H9 (cell line): Measurements from ENCODE around the gene EEF1AKMT2. TPM values are rescaled to one million over a fixed set of nuclear protein-coding genes. Genes with fewer than 3 reads are reported as not detected.

ENCODE experiments used
- DNase-seq: peaks from one replicate; pipeline ENCODE4 v3.0.0-alpha.2; 2017
- H2AFZ ChIP-seq: one replicate; pipeline ENCODE4 v1.6.1; 2013; ENCODE audit warnings: mild to moderate bottlenecking, low read length, control low read depth, moderate library complexity
- H2AK5ac ChIP-seq: 2 replicates; pipeline ENCODE4 v1.6.1; 2013; ENCODE audit warnings: low read length, control low read depth, mixed read lengths; ENCODE audit not compliant: insufficient read length
- H2BK120ac ChIP-seq: one replicate; pipeline ENCODE4 v1.6.1; 2013; ENCODE audit warnings: low read depth, mild to moderate bottlenecking, low read length, control low read depth, inconsistent platforms; ENCODE audit not compliant: poor library complexity, severe bottlenecking
- H2BK12ac ChIP-seq: 2 replicates; pipeline ENCODE4 v1.6.1; 2013; ENCODE audit warnings: low read length, control low read depth, mixed read lengths, low read depth; ENCODE audit not compliant: insufficient read length
- H2BK15ac ChIP-seq: 2 replicates; pipeline ENCODE4 v1.6.1; 2013; ENCODE audit warnings: low read depth, low read length, control low read depth
- H2BK20ac ChIP-seq: one replicate; pipeline ENCODE4 v1.6.1; 2013; ENCODE audit warnings: low read depth, mild to moderate bottlenecking, low read length, control low read depth, inconsistent platforms; ENCODE audit not compliant: poor library complexity, severe bottlenecking
- H2BK5ac ChIP-seq: 2 replicates; pipeline ENCODE4 v1.6.1; 2013; ENCODE audit warnings: low read length, control low read depth, mixed read lengths; ENCODE audit not compliant: insufficient read length
- H3K14ac ChIP-seq: 2 replicates; pipeline ENCODE4 v1.6.1; 2013; ENCODE audit warnings: low read length, control low read depth; ENCODE audit not compliant: insufficient read depth
- H3K18ac ChIP-seq: 2 replicates; pipeline ENCODE4 v1.6.1; 2013; ENCODE audit warnings: low read depth, mild to moderate bottlenecking, mixed read lengths, low read length, control low read depth; ENCODE audit not compliant: insufficient read length
- H3K23ac ChIP-seq: 2 replicates; pipeline ENCODE4 v1.6.1; 2013; ENCODE audit warnings: low read length, control low read depth, mixed read lengths, low read depth; ENCODE audit not compliant: insufficient read length
- H3K23me2 ChIP-seq: 2 replicates; pipeline ENCODE4 v1.6.1; 2013; ENCODE audit warnings: low read depth, mild to moderate bottlenecking, mixed read lengths, low read length, control low read depth; ENCODE audit not compliant: insufficient read length, poor library complexity, severe bottlenecking
- H3K27ac ChIP-seq: 2 replicates; pipeline ENCODE4 v1.5.1; 2013; ENCODE audit warnings: low read length, control low read depth, mixed read lengths, low read depth; ENCODE audit not compliant: insufficient read length
- H3K27me3 ChIP-seq: 2 replicates; pipeline ENCODE4 v1.6.1; 2013; ENCODE audit warnings: low read length, control low read depth, inconsistent platforms; ENCODE audit not compliant: insufficient read depth
- H3K4ac ChIP-seq: 2 replicates; pipeline ENCODE4 v1.6.1; 2013; ENCODE audit warnings: low read depth, mild to moderate bottlenecking, control low read depth, inconsistent platforms, low read length, moderate library complexity
- H3K4me1 ChIP-seq: 2 replicates; pipeline ENCODE4 v1.6.1; 2013; ENCODE audit warnings: low read length, control low read depth, inconsistent platforms; ENCODE audit not compliant: insufficient read depth
- H3K4me2 ChIP-seq: 2 replicates; pipeline ENCODE4 v1.6.1; 2013; ENCODE audit warnings: low read length, control low read depth, mixed read lengths; ENCODE audit not compliant: insufficient read length, insufficient read depth
- H3K56ac ChIP-seq: 2 replicates; pipeline ENCODE4 v1.6.1; 2013; ENCODE audit warnings: low read depth, mild to moderate bottlenecking, mixed read lengths, low read length, control low read depth; ENCODE audit not compliant: insufficient read length
- H3K79me1 ChIP-seq: 2 replicates; pipeline ENCODE4 v1.6.1; 2013; ENCODE audit warnings: low read depth, mild to moderate bottlenecking, moderate library complexity, low read length, control low read depth, inconsistent platforms; ENCODE audit not compliant: insufficient read depth, poor library complexity, severe bottlenecking
- H3K79me2 ChIP-seq: 2 replicates; pipeline ENCODE4 v1.6.1; 2013; ENCODE audit warnings: low read length, control low read depth, inconsistent platforms; ENCODE audit not compliant: insufficient read depth
- H3K9ac ChIP-seq: 2 replicates; pipeline ENCODE4 v1.6.1; 2013; ENCODE audit warnings: low read length, control low read depth, mixed read lengths; ENCODE audit not compliant: insufficient read length; ENCODE audit errors: extremely low read depth
- H3K9me3 ChIP-seq: one replicate; pipeline ENCODE4 v1.6.1; 2013; ENCODE audit warnings: low read depth, low read length, inconsistent platforms; ENCODE audit not compliant: control insufficient read depth
- H3T11ph ChIP-seq: one replicate; pipeline ENCODE4 v1.6.1; 2013; ENCODE audit warnings: mild to moderate bottlenecking, low read length, control low read depth, inconsistent platforms
- H4K20me1 ChIP-seq: one replicate; pipeline ENCODE4 v1.6.1; 2013; ENCODE audit not compliant: control insufficient read depth, insufficient read length, insufficient read depth
- H4K5ac ChIP-seq: 2 replicates; pipeline ENCODE4 v1.6.1; 2013; ENCODE audit warnings: low read depth, mild to moderate bottlenecking, mixed read lengths, low read length, control low read depth; ENCODE audit not compliant: insufficient read length
- H4K8ac ChIP-seq: replicated peaks from 2 replicates; pipeline ENCODE4 v1.6.1; 2013; ENCODE audit warnings: low read length, control low read depth, mixed read lengths, low read depth; ENCODE audit not compliant: insufficient read length
- H4K91ac ChIP-seq: 2 replicates; pipeline ENCODE4 v1.6.1; 2013; ENCODE audit warnings: low read depth, mild to moderate bottlenecking, moderate library complexity, mixed read lengths, low read length, control low read depth; ENCODE audit not compliant: insufficient read length
- H3K27ac Mint-ChIP-seq, 3 experiments: 2 replicates in 2 of 3; 3 replicates in 1 of 3; pipeline ENCODE4 v1.8.0; 2020 to 2021; ENCODE audit warnings: mixed read lengths in 3 of 3, mild to moderate bottlenecking in 1 of 3, moderate library complexity in 1 of 3
- H3K27me3 Mint-ChIP-seq: 2 replicates; pipeline ENCODE4 v1.8.0; 2021; ENCODE audit warnings: low read depth, mild to moderate bottlenecking, moderate library complexity, mixed read lengths
- H3K36me3 Mint-ChIP-seq, 3 experiments: 2 replicates in 2 of 3; 3 replicates in 1 of 3; pipeline ENCODE4 v1.8.0; 2020 to 2021; ENCODE audit warnings: low read depth in 3 of 3, mixed read lengths in 3 of 3; ENCODE audit not compliant: insufficient read depth in 1 of 3
- H3K4me1 Mint-ChIP-seq, 2 experiments: 2 replicates each; pipeline ENCODE4 v1.8.0; 2020; ENCODE audit warnings: mixed read lengths in 2 of 2
- H3K4me3 Mint-ChIP-seq, 2 experiments: 2 replicates in 1 of 2; 3 replicates in 1 of 2; pipeline ENCODE4 v1.8.0; 2020 to 2021; ENCODE audit warnings: mild to moderate bottlenecking in 2 of 2, mixed read lengths in 2 of 2, moderate library complexity in 1 of 2
- H3K9me3 Mint-ChIP-seq, 2 experiments: 2 replicates in 1 of 2; 3 replicates in 1 of 2; pipeline ENCODE4 v1.8.0; 2020; ENCODE audit warnings: mild to moderate bottlenecking in 2 of 2, mixed read lengths in 2 of 2, moderate library complexity in 1 of 2
- CTCF ChIP-seq: fragments of 200-600 bp; sonication (generic); conservative IDR thresholded peaks from 3 replicates; pipeline ENCODE4 v1.8.0; 2021; ENCODE audit warnings: antibody characterized with exemption, mild to moderate bottlenecking
- WGBS: extraction: QIAGEN DNeasy Blood & Tissue Kit; methylation state at CpG from one replicate; pipeline ENCODE4 v1.1.7; 2013; ENCODE audit warnings: missing lambda C conversion rate, low lambda C conversion rate, mixed read lengths; ENCODE audit not compliant: insufficient read length; ENCODE audit errors: extremely low coverage; 5-methylcytosine and 5-hydroxymethylcytosine counted together
- total RNA-seq: library from RNA; stranded (reverse); gene quantifications from 2 replicates; pipeline ENCODE4 v1.2.1, GENCODE V29; 2021

EEF1AKMT2 gene
- total RNA-seq, 1 experiment from 2014 or later: 19.0 TPM

DNA sequence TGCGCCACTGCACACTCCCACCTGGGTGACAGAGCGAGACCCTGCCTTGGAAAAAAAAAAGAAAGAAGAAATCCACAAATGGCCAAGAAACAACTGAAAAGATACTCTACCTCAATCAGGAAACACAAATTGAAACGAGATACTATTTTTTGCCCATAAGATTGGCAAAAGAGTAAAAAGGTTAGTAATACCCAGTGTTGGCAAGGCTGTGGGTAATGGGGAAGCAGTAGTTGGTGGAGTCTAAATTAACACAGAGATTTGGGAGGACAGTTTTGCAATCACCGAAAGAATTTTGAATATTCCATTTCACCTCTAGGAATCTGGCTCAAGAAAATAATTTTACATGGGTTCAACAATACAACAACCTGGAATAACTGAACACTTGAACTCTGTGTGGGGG lies 29.8 kb upstream of the EEF1AKMT2 start:
- Mint-ChIP-seq H3K9me3 (no peaks in the 10 kb centered on the region), H3K36me3 (peaks cover 10 to 35% (median 34%) of the 10 kb centered on the region in 3 experiments; a peak in 6 of 7 replicates), H3K27ac (no peak overlapping the region), H3K4me3 (no peak overlapping the region), H3K4me1 (no peaks in the 10 kb centered on the region), H3K27me3 (no peaks in the 10 kb centered on the region)
- H3K23me2 ChIP-seq: no peaks in the 10 kb centered on the region
- no CpG with 5 or more reads among the region's 4 CpGs for WGBS
- H3K4ac ChIP-seq: no peak overlapping the region
- no peak overlapping the region for H3K18ac ChIP-seq
- DNase-seq: no peak
- no peaks in the 10 kb centered on the region for H4K20me1 ChIP-seq
- H2AK5ac ChIP-seq: no peak overlapping the region
- no peaks in the 10 kb centered on the region for H3K79me1 ChIP-seq
- no peak overlapping the region for H3K23ac ChIP-seq
- no peak for TF ChIP-seq CTCF
- H3K79me2 ChIP-seq: no peaks in the 10 kb centered on the region
- no peak overlapping the region for H3K9ac ChIP-seq
- no peak overlapping the region for H3K14ac ChIP-seq
- no peak overlapping the region for H4K8ac ChIP-seq
- no peak overlapping the region for H2AFZ ChIP-seq
- no peaks in the 10 kb centered on the region for H3K4me1 ChIP-seq
- no peak overlapping the region for H2BK120ac ChIP-seq
- H4K5ac ChIP-seq: no peak overlapping the region
- no peak overlapping the region for H4K91ac ChIP-seq
- H2BK12ac ChIP-seq: no peak overlapping the region
- H3K9me3 ChIP-seq: no peaks in the 10 kb centered on the region
- H3T11ph ChIP-seq: no peak overlapping the region
- no peak overlapping the region for H2BK15ac ChIP-seq
- H3K27ac ChIP-seq: no peak overlapping the region
- no peak overlapping the region for H2BK20ac ChIP-seq
- no peaks in the 10 kb centered on the region for H3K27me3 ChIP-seq
- H3K56ac ChIP-seq: no peak overlapping the region
- H3K4me2 ChIP-seq: no peak overlapping the region
- H2BK5ac ChIP-seq: no peak overlapping the region
